Breast epithelium (tissue), 4 donors: ENCODE data around the gene SOCS2. TPM values are rescaled to one million over a fixed set of nuclear protein-coding genes. Genes with fewer than 3 reads are reported as not detected.

Source experiments
- DNase-seq, 2 donors: peaks; one replicate each; pipeline ENCODE4 v3.0.0-alpha.2; 2019; ENCODE audit warnings: low spot score in 2 of 2
- H3K27ac ChIP-seq, 2 donors: fragments of 200-600 bp; sonication (generic) in 1 of 2; one replicate each; pipeline ENCODE4 v1.5.1; 2016 to 2019; ENCODE audit warnings: mild to moderate bottlenecking in 1 of 2
- H3K27me3 ChIP-seq, 2 donors: fragments of 200-600 bp; sonication (generic) in 1 of 2; one replicate each; pipeline versions ENCODE4 v1.5.1 to v1.6.0; 2017 to 2019; ENCODE audit warnings: control low read depth in 1 of 2, mild to moderate bottlenecking in 1 of 2
- H3K36me3 ChIP-seq: fragments of 200-600 bp; one replicate; pipeline ENCODE4 v1.5.1; 2019
- H3K4me1 ChIP-seq, 2 donors: fragments of 200-600 bp; sonication (generic); one replicate each; pipeline ENCODE4 v1.5.1; 2016 to 2019; ENCODE audit warnings: control low read depth in 1 of 2
- H3K4me3 ChIP-seq, 3 donors: fragments of 200-600 bp; sonication (generic); 1 replicate in 2 of 3; 2 replicates in 1 of 3; pipeline ENCODE4 v1.5.1; 2016 to 2019; ENCODE audit warnings: mild to moderate bottlenecking in 3 of 3, moderate library complexity in 2 of 3
- H3K9me3 ChIP-seq, 2 donors: fragments of 200-600 bp; sonication (generic) in 1 of 2; one replicate each; pipeline ENCODE4 v1.5.1; 2016 to 2019; ENCODE audit warnings: control low read depth in 1 of 2
- CTCF ChIP-seq, 3 donors: fragments of 450-650 bp; IDR thresholded peaks; one replicate each; pipeline ENCODE4 v1.5.1; 2016 to 2017; ENCODE audit warnings: antibody characterized with exemption in 3 of 3, mild to moderate bottlenecking in 3 of 3, moderate library complexity in 3 of 3
- POLR2A ChIP-seq: fragments of 450-650 bp; IDR thresholded peaks from one replicate; pipeline ENCODE4 v1.6.1; 2016; ENCODE audit warnings: antibody characterized with exemption, mild to moderate bottlenecking, moderate library complexity
- POLR2AphosphoS5 ChIP-seq, 3 donors: sonication (generic); formaldehyde crosslinking; IDR thresholded peaks; one replicate each; pipeline ENCODE4 v1.6.1; 2017; ENCODE audit warnings: antibody characterized with exemption in 3 of 3
- intact Hi-C: fragments of 100-400 bp; cut with DNase I; formaldehyde crosslinking; loops from one replicate; pipeline ENCODE4 v1.15.1; 2023; ENCODE audit warnings: low total_unique reads
- total RNA-seq, 3 donors: library from RNA; depleted of rRNA; stranded (reverse); fragments of >200 nt; gene quantifications; one replicate each; pipeline ENCODE4 v1.1.0, GENCODE V29; 2016

The SOCS2 gene
- total RNA-seq, 3 donors from 2014 or later = 29.0 to 59.4 (median 59.0) TPM

- peak in 2 of 3 donors; percentile 25 to 49 for TF ChIP-seq POLR2AphosphoS5 (IDR thresholded peaks at IDR 0.05)
- no peak for TF ChIP-seq POLR2A
- TF ChIP-seq CTCF (IDR thresholded peaks at IDR 0.05) = peak in 1 of 3 donors; percentile 24
- Histone ChIP-seq H3K4me3 (peak overlapping the region; percentile 69 to 89 (median 81)), H3K27ac (peak overlapping the region; percentile 90 to 93), H3K36me3 (peaks cover 5% of the 10 kb centered on the region), H3K9me3 (no peaks in the 10 kb centered on the region), H3K27me3 (no peaks in the 10 kb centered on the region), H3K4me1 (no peaks in the 10 kb centered on the region)
- peak in 1 of 2 donors; percentile 75 for DNase-seq
- intact Hi-C loops = no loop called here
Measured at GRCh38 chr12:93571365-93571924, 1.0 kb upstream of the SOCS2 start.

GRCh38 chr12:93572712-93573551 is 457 bp downstream of the SOCS2 start:
- no peaks in the 10 kb centered on the region for H3K4me1 ChIP-seq
- intact Hi-C loops = no loop called here
- peak overlapping the region; percentile 90 to 93 for H3K27ac ChIP-seq
- peaks cover 5% of the 10 kb centered on the region for H3K36me3 ChIP-seq
- no peak for DNase-seq
- no peaks in the 10 kb centered on the region for H3K27me3 ChIP-seq
- TF ChIP-seq POLR2A (no peak), POLR2AphosphoS5 (IDR thresholded peaks at IDR 0.05) (peak in 1 of 3 donors; percentile 25), CTCF (IDR thresholded peaks at IDR 0.05) (no peak)
- peak overlapping the region; percentile 69 to 89 (median 81) for H3K4me3 ChIP-seq
- no peaks in the 10 kb centered on the region for H3K9me3 ChIP-seq

DNA sequence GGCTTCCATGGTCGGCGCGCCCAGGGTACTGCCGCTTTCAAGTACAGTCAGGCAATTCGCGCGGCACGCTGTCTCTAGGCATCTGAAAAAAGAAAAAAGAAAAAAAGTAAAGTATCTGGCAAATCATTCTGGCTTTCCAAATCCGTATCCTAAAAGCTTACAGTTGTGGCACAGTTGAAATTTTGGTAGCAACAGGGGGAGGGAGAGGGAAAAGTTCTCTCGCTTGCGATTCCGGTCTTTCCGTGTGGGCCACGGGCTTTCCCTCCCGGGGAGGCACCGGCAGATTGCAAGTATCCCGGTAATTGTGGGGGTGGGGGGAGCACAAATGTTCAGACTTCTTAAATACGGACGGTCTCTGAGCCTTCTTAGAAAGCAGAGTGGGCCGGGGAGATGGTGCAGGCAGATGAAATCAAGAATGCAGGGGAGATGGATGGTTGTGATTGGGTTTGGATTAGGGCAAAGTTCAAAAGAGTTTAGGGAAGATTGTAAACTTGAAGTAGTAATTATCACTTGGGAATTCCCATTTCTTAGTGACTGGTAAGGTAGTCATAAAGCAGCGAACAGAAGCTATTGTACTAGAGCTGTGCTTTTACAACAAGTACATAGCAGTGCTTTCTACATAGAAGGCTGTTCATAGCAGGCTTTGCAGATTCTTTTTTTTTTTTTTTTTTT is 1.2 kb downstream of the SOCS2 start:
- intact Hi-C loops = no loop called here
- Histone ChIP-seq H3K36me3 (peaks cover 5% of the 10 kb centered on the region), H3K27me3 (no peaks in the 10 kb centered on the region), H3K4me1 (no peaks in the 10 kb centered on the region), H3K27ac (peak overlapping the region; percentile 90 to 93), H3K9me3 (no peaks in the 10 kb centered on the region), H3K4me3 (peak overlapping the region; percentile 69 to 89 (median 81))
- no peak for TF ChIP-seq CTCF (IDR thresholded peaks at IDR 0.05)
- no peak for TF ChIP-seq POLR2A
- no peak for TF ChIP-seq POLR2AphosphoS5 (IDR thresholded peaks at IDR 0.05)
- no peak for DNase-seq

DNA sequence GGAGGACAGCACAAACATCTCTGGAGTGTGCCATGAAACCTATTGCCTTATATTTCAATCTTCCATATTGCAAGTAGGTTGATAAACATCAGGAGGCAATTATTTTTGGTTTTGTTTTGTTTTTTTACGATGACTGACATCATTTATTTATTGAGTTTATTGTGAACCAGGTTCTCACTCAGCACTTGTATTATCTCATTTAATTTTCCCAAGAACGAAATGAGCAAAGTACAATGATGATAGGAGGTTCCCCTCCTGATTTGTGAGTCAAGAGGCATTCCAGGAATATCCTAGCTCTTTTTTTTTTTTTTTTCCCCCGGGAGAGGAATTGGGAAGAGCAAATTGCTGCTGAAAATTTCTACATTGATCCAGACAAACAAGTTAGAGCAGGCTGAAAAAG is 4.7 kb downstream of the SOCS2 start:
- no peaks in the 10 kb centered on the region for H3K27me3 ChIP-seq
- H3K4me1 ChIP-seq = no peaks in the 10 kb centered on the region
- TF ChIP-seq CTCF (IDR thresholded peaks at IDR 0.05) (no peak), POLR2AphosphoS5 (IDR thresholded peaks at IDR 0.05) (no peak), POLR2A (no peak)
- H3K4me3 ChIP-seq = peak overlapping the region in 1 of 3 donors; percentile 17
- no peak for DNase-seq
- H3K27ac ChIP-seq = no peak overlapping the region
- H3K9me3 ChIP-seq = no peaks in the 10 kb centered on the region
- intact Hi-C loops = no loop called here
- peaks cover 5% of the 10 kb centered on the region for H3K36me3 ChIP-seq
